ENCODE results near the gene GLS2.

GRCh38 chr12:56521590-56522371 is 33.8 kb upstream of the GLS2 start, which contains the start of gene RBMS2:
- TF ChIP-seq, protein P1, sequence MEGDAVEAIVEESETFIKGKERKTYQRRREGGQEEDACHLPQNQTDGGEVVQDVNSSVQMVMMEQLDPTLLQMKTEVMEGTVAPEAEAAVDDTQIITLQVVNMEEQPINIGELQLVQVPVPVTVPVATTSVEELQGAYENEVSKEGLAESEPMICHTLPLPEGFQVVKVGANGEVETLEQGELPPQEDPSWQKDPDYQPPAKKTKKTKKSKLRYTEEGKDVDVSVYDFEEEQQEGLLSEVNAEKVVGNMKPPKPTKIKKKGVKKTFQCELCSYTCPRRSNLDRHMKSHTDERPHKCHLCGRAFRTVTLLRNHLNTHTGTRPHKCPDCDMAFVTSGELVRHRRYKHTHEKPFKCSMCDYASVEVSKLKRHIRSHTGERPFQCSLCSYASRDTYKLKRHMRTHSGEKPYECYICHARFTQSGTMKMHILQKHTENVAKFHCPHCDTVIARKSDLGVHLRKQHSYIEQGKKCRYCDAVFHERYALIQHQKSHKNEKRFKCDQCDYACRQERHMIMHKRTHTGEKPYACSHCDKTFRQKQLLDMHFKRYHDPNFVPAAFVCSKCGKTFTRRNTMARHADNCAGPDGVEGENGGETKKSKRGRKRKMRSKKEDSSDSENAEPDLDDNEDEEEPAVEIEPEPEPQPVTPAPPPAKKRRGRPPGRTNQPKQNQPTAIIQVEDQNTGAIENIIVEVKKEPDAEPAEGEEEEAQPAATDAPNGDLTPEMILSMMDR (IDR thresholded peaks at IDR 0.05), result no peak
- no peak for TF ChIP-seq POLR2A (IDR thresholded peaks at IDR 0.05)
